H9 (cell line): ENCODE measurements around the gene SHE. TPM values are rescaled to one million over a fixed set of nuclear protein-coding genes. Genes with fewer than 3 reads are reported as not detected.

Source experiments
- DNase-seq: peaks from one replicate; pipeline ENCODE4 v3.0.0-alpha.2; 2017
- H2AFZ ChIP-seq: one replicate; pipeline ENCODE4 v1.6.1; 2013; ENCODE audit warnings: mild to moderate bottlenecking, low read length, control low read depth, moderate library complexity
- H2AK5ac ChIP-seq: 2 replicates; pipeline ENCODE4 v1.6.1; 2013; ENCODE audit warnings: low read length, control low read depth, mixed read lengths; ENCODE audit not compliant: insufficient read length
- H2BK120ac ChIP-seq: one replicate; pipeline ENCODE4 v1.6.1; 2013; ENCODE audit warnings: low read depth, mild to moderate bottlenecking, low read length, control low read depth, inconsistent platforms; ENCODE audit not compliant: poor library complexity, severe bottlenecking
- H2BK12ac ChIP-seq: 2 replicates; pipeline ENCODE4 v1.6.1; 2013; ENCODE audit warnings: low read length, control low read depth, mixed read lengths, low read depth; ENCODE audit not compliant: insufficient read length
- H2BK15ac ChIP-seq: 2 replicates; pipeline ENCODE4 v1.6.1; 2013; ENCODE audit warnings: low read depth, low read length, control low read depth
- H2BK20ac ChIP-seq: one replicate; pipeline ENCODE4 v1.6.1; 2013; ENCODE audit warnings: low read depth, mild to moderate bottlenecking, low read length, control low read depth, inconsistent platforms; ENCODE audit not compliant: poor library complexity, severe bottlenecking
- H2BK5ac ChIP-seq: 2 replicates; pipeline ENCODE4 v1.6.1; 2013; ENCODE audit warnings: low read length, control low read depth, mixed read lengths; ENCODE audit not compliant: insufficient read length
- H3K14ac ChIP-seq: 2 replicates; pipeline ENCODE4 v1.6.1; 2013; ENCODE audit warnings: low read length, control low read depth; ENCODE audit not compliant: insufficient read depth
- H3K18ac ChIP-seq: 2 replicates; pipeline ENCODE4 v1.6.1; 2013; ENCODE audit warnings: low read depth, mild to moderate bottlenecking, mixed read lengths, low read length, control low read depth; ENCODE audit not compliant: insufficient read length
- H3K23ac ChIP-seq: 2 replicates; pipeline ENCODE4 v1.6.1; 2013; ENCODE audit warnings: low read length, control low read depth, mixed read lengths, low read depth; ENCODE audit not compliant: insufficient read length
- H3K23me2 ChIP-seq: 2 replicates; pipeline ENCODE4 v1.6.1; 2013; ENCODE audit warnings: low read depth, mild to moderate bottlenecking, mixed read lengths, low read length, control low read depth; ENCODE audit not compliant: insufficient read length, poor library complexity, severe bottlenecking
- H3K27ac ChIP-seq: 2 replicates; pipeline ENCODE4 v1.5.1; 2013; ENCODE audit warnings: low read length, control low read depth, mixed read lengths, low read depth; ENCODE audit not compliant: insufficient read length
- H3K27me3 ChIP-seq: 2 replicates; pipeline ENCODE4 v1.6.1; 2013; ENCODE audit warnings: low read length, control low read depth, inconsistent platforms; ENCODE audit not compliant: insufficient read depth
- H3K4ac ChIP-seq: 2 replicates; pipeline ENCODE4 v1.6.1; 2013; ENCODE audit warnings: low read depth, mild to moderate bottlenecking, control low read depth, inconsistent platforms, low read length, moderate library complexity
- H3K4me1 ChIP-seq: 2 replicates; pipeline ENCODE4 v1.6.1; 2013; ENCODE audit warnings: low read length, control low read depth, inconsistent platforms; ENCODE audit not compliant: insufficient read depth
- H3K4me2 ChIP-seq: 2 replicates; pipeline ENCODE4 v1.6.1; 2013; ENCODE audit warnings: low read length, control low read depth, mixed read lengths; ENCODE audit not compliant: insufficient read length, insufficient read depth
- H3K56ac ChIP-seq: 2 replicates; pipeline ENCODE4 v1.6.1; 2013; ENCODE audit warnings: low read depth, mild to moderate bottlenecking, mixed read lengths, low read length, control low read depth; ENCODE audit not compliant: insufficient read length
- H3K79me1 ChIP-seq: 2 replicates; pipeline ENCODE4 v1.6.1; 2013; ENCODE audit warnings: low read depth, mild to moderate bottlenecking, moderate library complexity, low read length, control low read depth, inconsistent platforms; ENCODE audit not compliant: insufficient read depth, poor library complexity, severe bottlenecking
- H3K79me2 ChIP-seq: 2 replicates; pipeline ENCODE4 v1.6.1; 2013; ENCODE audit warnings: low read length, control low read depth, inconsistent platforms; ENCODE audit not compliant: insufficient read depth
- H3K9ac ChIP-seq: 2 replicates; pipeline ENCODE4 v1.6.1; 2013; ENCODE audit warnings: low read length, control low read depth, mixed read lengths; ENCODE audit not compliant: insufficient read length; ENCODE audit errors: extremely low read depth
- H3K9me3 ChIP-seq: one replicate; pipeline ENCODE4 v1.6.1; 2013; ENCODE audit warnings: low read depth, low read length, inconsistent platforms; ENCODE audit not compliant: control insufficient read depth
- H3T11ph ChIP-seq: one replicate; pipeline ENCODE4 v1.6.1; 2013; ENCODE audit warnings: mild to moderate bottlenecking, low read length, control low read depth, inconsistent platforms
- H4K20me1 ChIP-seq: one replicate; pipeline ENCODE4 v1.6.1; 2013; ENCODE audit not compliant: control insufficient read depth, insufficient read length, insufficient read depth
- H4K5ac ChIP-seq: 2 replicates; pipeline ENCODE4 v1.6.1; 2013; ENCODE audit warnings: low read depth, mild to moderate bottlenecking, mixed read lengths, low read length, control low read depth; ENCODE audit not compliant: insufficient read length
- H4K8ac ChIP-seq: replicated peaks from 2 replicates; pipeline ENCODE4 v1.6.1; 2013; ENCODE audit warnings: low read length, control low read depth, mixed read lengths, low read depth; ENCODE audit not compliant: insufficient read length
- H4K91ac ChIP-seq: 2 replicates; pipeline ENCODE4 v1.6.1; 2013; ENCODE audit warnings: low read depth, mild to moderate bottlenecking, moderate library complexity, mixed read lengths, low read length, control low read depth; ENCODE audit not compliant: insufficient read length
- H3K27ac Mint-ChIP-seq, 3 experiments: 2 replicates in 2 of 3; 3 replicates in 1 of 3; pipeline ENCODE4 v1.8.0; 2020 to 2021; ENCODE audit warnings: mixed read lengths in 3 of 3, mild to moderate bottlenecking in 1 of 3, moderate library complexity in 1 of 3
- H3K27me3 Mint-ChIP-seq: 2 replicates; pipeline ENCODE4 v1.8.0; 2021; ENCODE audit warnings: low read depth, mild to moderate bottlenecking, moderate library complexity, mixed read lengths
- H3K36me3 Mint-ChIP-seq, 3 experiments: 2 replicates in 2 of 3; 3 replicates in 1 of 3; pipeline ENCODE4 v1.8.0; 2020 to 2021; ENCODE audit warnings: low read depth in 3 of 3, mixed read lengths in 3 of 3; ENCODE audit not compliant: insufficient read depth in 1 of 3
- H3K4me1 Mint-ChIP-seq, 2 experiments: 2 replicates each; pipeline ENCODE4 v1.8.0; 2020; ENCODE audit warnings: mixed read lengths in 2 of 2
- H3K4me3 Mint-ChIP-seq, 2 experiments: 2 replicates in 1 of 2; 3 replicates in 1 of 2; pipeline ENCODE4 v1.8.0; 2020 to 2021; ENCODE audit warnings: mild to moderate bottlenecking in 2 of 2, mixed read lengths in 2 of 2, moderate library complexity in 1 of 2
- H3K9me3 Mint-ChIP-seq, 2 experiments: 2 replicates in 1 of 2; 3 replicates in 1 of 2; pipeline ENCODE4 v1.8.0; 2020; ENCODE audit warnings: mild to moderate bottlenecking in 2 of 2, mixed read lengths in 2 of 2, moderate library complexity in 1 of 2
- WGBS: extraction: QIAGEN DNeasy Blood & Tissue Kit; methylation state at CpG from one replicate; pipeline ENCODE4 v1.1.7; 2013; ENCODE audit warnings: missing lambda C conversion rate, low lambda C conversion rate, mixed read lengths; ENCODE audit not compliant: insufficient read length; ENCODE audit errors: extremely low coverage; 5-methylcytosine and 5-hydroxymethylcytosine counted together
- total RNA-seq: library from RNA; stranded (reverse); gene quantifications from 2 replicates; pipeline ENCODE4 v1.2.1, GENCODE V29; 2021
- TF ChIP-seq, protein P1 (sequence below): fragments of 200-600 bp; sonication (generic); conservative IDR thresholded peaks from 3 replicates; pipeline ENCODE4 v1.8.0; 2021; ENCODE audit warnings: antibody characterized with exemption, mild to moderate bottlenecking

The SHE gene
- total RNA-seq, 1 experiment from 2014 or later, result 0.48 TPM

- no CpG with 5 or more reads among the region's 10 CpGs for WGBS
- H3K36me3 Mint-ChIP-seq, result no peaks in the 10 kb centered on the region
- Histone ChIP-seq H3K14ac (no peak overlapping the region), H3K23me2 (no peaks in the 10 kb centered on the region), H3K9ac (no peak overlapping the region), H2BK12ac (no peak overlapping the region), H2AK5ac (no peak overlapping the region), H3K23ac (no peak overlapping the region), H2AFZ (no peak overlapping the region), H4K5ac (no peak overlapping the region), H2BK120ac (no peak overlapping the region), H4K91ac (no peak overlapping the region), H3K27me3 (no peaks in the 10 kb centered on the region), H2BK15ac (no peak overlapping the region), H4K20me1 (no peaks in the 10 kb centered on the region), H3K79me2 (no peaks in the 10 kb centered on the region), H4K8ac (no peak overlapping the region), H3K18ac (no peak overlapping the region), H3K4me1 (peaks cover 2% of the 10 kb centered on the region; the same call in 1 of the 2 replicates), H3K4ac (no peak overlapping the region), H3K27ac (no peak overlapping the region), H2BK5ac (no peak overlapping the region), H3K9me3 (no peaks in the 10 kb centered on the region), H3K4me2 (no peak overlapping the region), H3K56ac (no peak overlapping the region), H3K79me1 (no peaks in the 10 kb centered on the region), H3T11ph (no peak overlapping the region), H2BK20ac (no peak overlapping the region)
- H3K4me3 Mint-ChIP-seq, result no peak overlapping the region
- H3K27ac Mint-ChIP-seq, result no peak overlapping the region
- peaks cover 6 to 21% of the 10 kb centered on the region in 2 experiments for H3K4me1 Mint-ChIP-seq
- H3K9me3 Mint-ChIP-seq, result no peaks in the 10 kb centered on the region
- TF ChIP-seq, protein P1, sequence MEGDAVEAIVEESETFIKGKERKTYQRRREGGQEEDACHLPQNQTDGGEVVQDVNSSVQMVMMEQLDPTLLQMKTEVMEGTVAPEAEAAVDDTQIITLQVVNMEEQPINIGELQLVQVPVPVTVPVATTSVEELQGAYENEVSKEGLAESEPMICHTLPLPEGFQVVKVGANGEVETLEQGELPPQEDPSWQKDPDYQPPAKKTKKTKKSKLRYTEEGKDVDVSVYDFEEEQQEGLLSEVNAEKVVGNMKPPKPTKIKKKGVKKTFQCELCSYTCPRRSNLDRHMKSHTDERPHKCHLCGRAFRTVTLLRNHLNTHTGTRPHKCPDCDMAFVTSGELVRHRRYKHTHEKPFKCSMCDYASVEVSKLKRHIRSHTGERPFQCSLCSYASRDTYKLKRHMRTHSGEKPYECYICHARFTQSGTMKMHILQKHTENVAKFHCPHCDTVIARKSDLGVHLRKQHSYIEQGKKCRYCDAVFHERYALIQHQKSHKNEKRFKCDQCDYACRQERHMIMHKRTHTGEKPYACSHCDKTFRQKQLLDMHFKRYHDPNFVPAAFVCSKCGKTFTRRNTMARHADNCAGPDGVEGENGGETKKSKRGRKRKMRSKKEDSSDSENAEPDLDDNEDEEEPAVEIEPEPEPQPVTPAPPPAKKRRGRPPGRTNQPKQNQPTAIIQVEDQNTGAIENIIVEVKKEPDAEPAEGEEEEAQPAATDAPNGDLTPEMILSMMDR, result no peak
- DNase-seq, result no peak
- H3K27me3 Mint-ChIP-seq, result no peaks in the 10 kb centered on the region
Observed at GRCh38 chr1:154469844-154470560, 32.2 kb downstream of the SHE start.
